SK-N-SH treated with all-trans-retinoic acid at 6 μM for 48 hours (cell line): Measurements from ENCODE around the gene DSE.

Experiments used
- ATAC-seq: fragments of 200-7000 bp; cut with Tn5 transposase; 3 replicates; pipeline ENCODE4 v1.9.1; 2020; ENCODE audit warnings: mild to moderate bottlenecking, moderate library complexity
- ARNTL ChIP-seq: fragments of 450-650 bp; formaldehyde crosslinking; IDR thresholded peaks from 2 replicates; pipeline ENCODE4 v1.5.0; 2020; ENCODE audit warnings: low read depth, mild to moderate bottlenecking, moderate library complexity, borderline replicate concordance
- CSDC2 ChIP-seq: fragments of 250-450 bp; sonication (Bioruptor Pico); IDR thresholded peaks from 2 replicates; pipeline ENCODE4 v1.5.0; 2020; ENCODE audit warnings: mild to moderate bottlenecking, moderate library complexity
- GLIS3 ChIP-seq: fragments of 250-450 bp; sonication (Bioruptor Pico); IDR thresholded peaks from 2 replicates; pipeline ENCODE4 v1.5.0; 2020; ENCODE audit warnings: mild to moderate bottlenecking, moderate library complexity
- ISL1 ChIP-seq: fragments of 250-450 bp; sonication (Bioruptor Pico); IDR thresholded peaks from 2 replicates; pipeline ENCODE4 v2.1.2; 2022; ENCODE audit warnings: mild to moderate bottlenecking, moderate library complexity
- OSR1 ChIP-seq: fragments of 250-450 bp; sonication (Bioruptor Pico); IDR thresholded peaks from 2 replicates; pipeline ENCODE4 v1.8.0; 2022; ENCODE audit warnings: moderate library complexity, mild to moderate bottlenecking, inconsistent platforms
- PPARA ChIP-seq: fragments of 250-450 bp; sonication (Bioruptor Pico); IDR thresholded peaks from 2 replicates; pipeline ENCODE4 v1.5.0; 2020; ENCODE audit warnings: mild to moderate bottlenecking, borderline replicate concordance
- RARB ChIP-seq: fragments of 250-450 bp; sonication (Bioruptor Pico); IDR thresholded peaks from 2 replicates; pipeline ENCODE4 v1.8.0; 2021; ENCODE audit warnings: mild to moderate bottlenecking, moderate library complexity
- SNAI2 ChIP-seq: fragments of 250-450 bp; sonication (Bioruptor Pico); IDR thresholded peaks from 2 replicates; pipeline ENCODE4 v1.5.0; 2020; ENCODE audit warnings: mild to moderate bottlenecking, moderate library complexity
- TCF4 ChIP-seq: fragments of 250-450 bp; sonication (Bioruptor Pico); IDR thresholded peaks from 2 replicates; pipeline ENCODE4 v1.8.0; 2021; ENCODE audit warnings: mild to moderate bottlenecking, moderate library complexity, borderline replicate concordance
- TOX ChIP-seq: fragments of 250-450 bp; sonication (Bioruptor Pico); IDR thresholded peaks from 2 replicates; pipeline ENCODE4 v1.8.0; 2021; ENCODE audit warnings: mild to moderate bottlenecking, moderate library complexity, borderline replicate concordance
- ZC3H10 ChIP-seq: fragments of 250-450 bp; sonication (Bioruptor Pico); IDR thresholded peaks from 2 replicates; pipeline ENCODE4 v1.5.1; 2021; ENCODE audit warnings: mild to moderate bottlenecking, moderate library complexity
- ZFP30 ChIP-seq: fragments of 450-650 bp; formaldehyde crosslinking; IDR thresholded peaks from 2 replicates; pipeline ENCODE4 v1.5.0; 2022; ENCODE audit warnings: mild to moderate bottlenecking, moderate library complexity
- ZNF565 ChIP-seq: fragments of 450-650 bp; formaldehyde crosslinking; conservative IDR thresholded peaks from 2 replicates; pipeline ENCODE4 v1.5.0; 2020; ENCODE audit warnings: low read depth, mild to moderate bottlenecking, moderate library complexity
- ZNF70 ChIP-seq: fragments of 450-650 bp; formaldehyde crosslinking; IDR thresholded peaks from 2 replicates; pipeline ENCODE4 v1.5.0; 2020; ENCODE audit warnings: mild to moderate bottlenecking, moderate library complexity
- ZNF8 ChIP-seq: fragments of 450-650 bp; formaldehyde crosslinking; IDR thresholded peaks from 2 replicates; pipeline ENCODE4 v1.5.0; 2020; ENCODE audit warnings: mild to moderate bottlenecking, moderate library complexity
- TF ChIP-seq, protein P1 (sequence below): fragments of 250-450 bp; sonication (Bioruptor Pico); IDR thresholded peaks from 2 replicates; pipeline ENCODE4 v1.8.0; 2020; ENCODE audit warnings: mild to moderate bottlenecking, moderate library complexity, borderline replicate concordance
- TF ChIP-seq, protein P2 (sequence below): fragments of 250-450 bp; sonication (Bioruptor Pico); IDR thresholded peaks from 2 replicates; pipeline ENCODE4 v1.5.0; 2020; ENCODE audit warnings: mild to moderate bottlenecking, moderate library complexity
- TF ChIP-seq, protein P3 (sequence below): fragments of 250-450 bp; sonication (Bioruptor Pico); IDR thresholded peaks from 2 replicates; pipeline ENCODE4 v1.5.1; 2021; ENCODE audit warnings: mild to moderate bottlenecking, moderate library complexity

DSE gene

DNA sequence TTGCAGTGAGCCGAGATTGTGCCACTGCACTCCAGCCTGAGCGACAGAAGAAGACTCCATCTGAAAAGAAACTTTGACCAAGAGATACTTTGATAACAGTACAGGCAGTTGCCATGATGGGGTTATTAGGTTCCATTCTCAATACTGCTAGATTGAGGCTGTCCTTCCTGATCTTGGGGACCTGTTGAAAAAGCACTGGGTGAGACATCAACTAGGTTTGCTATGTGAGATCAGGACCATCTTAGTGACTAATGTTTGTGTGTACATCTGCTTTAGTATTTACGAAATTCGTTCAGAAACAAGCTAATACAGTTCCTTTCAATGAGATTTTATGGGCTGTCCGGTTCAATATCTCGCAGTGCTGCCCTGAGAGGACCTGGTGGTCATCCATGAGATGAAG is 2.6 kb downstream of the DSE start:
- no peak for ATAC-seq
- no peak for TF ChIP-seq TOX (CRISPR knock-in tag)
- no peak for TF ChIP-seq GLIS3 (CRISPR knock-in tag)
- TF ChIP-seq OSR1 = no peak
- no peak for TF ChIP-seq SNAI2 (CRISPR knock-in tag)
- TF ChIP-seq, protein P1, sequence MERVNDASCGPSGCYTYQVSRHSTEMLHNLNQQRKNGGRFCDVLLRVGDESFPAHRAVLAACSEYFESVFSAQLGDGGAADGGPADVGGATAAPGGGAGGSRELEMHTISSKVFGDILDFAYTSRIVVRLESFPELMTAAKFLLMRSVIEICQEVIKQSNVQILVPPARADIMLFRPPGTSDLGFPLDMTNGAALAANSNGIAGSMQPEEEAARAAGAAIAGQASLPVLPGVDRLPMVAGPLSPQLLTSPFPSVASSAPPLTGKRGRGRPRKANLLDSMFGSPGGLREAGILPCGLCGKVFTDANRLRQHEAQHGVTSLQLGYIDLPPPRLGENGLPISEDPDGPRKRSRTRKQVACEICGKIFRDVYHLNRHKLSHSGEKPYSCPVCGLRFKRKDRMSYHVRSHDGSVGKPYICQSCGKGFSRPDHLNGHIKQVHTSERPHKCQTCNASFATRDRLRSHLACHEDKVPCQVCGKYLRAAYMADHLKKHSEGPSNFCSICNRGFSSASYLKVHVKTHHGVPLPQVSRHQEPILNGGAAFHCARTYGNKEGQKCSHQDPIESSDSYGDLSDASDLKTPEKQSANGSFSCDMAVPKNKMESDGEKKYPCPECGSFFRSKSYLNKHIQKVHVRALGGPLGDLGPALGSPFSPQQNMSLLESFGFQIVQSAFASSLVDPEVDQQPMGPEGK (CRISPR knock-in tag) = no peak
- no peak for TF ChIP-seq ZNF8 (CRISPR knock-in tag)

DNA sequence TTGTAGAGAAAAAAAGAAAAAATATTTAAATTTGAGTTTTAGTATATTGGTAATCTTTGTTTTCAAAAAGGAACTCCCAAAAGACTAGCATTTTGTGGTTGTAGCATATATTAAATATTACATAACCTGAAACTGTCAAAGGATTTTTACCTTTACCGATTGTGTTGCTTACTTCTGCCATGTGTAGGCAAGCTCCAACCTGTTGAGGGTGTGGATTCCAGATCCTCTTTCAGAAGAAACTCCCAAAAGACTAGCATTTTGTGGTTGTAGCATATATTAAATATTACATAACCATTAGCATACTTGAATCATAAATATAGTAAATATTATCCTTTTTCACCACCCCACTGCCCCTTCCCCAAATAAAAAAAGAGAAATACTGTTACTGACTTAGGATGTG is 3.2 kb downstream of the DSE start:
- no peak for ATAC-seq
- TF ChIP-seq ARNTL (CRISPR knock-in tag) (no peak), TCF4 (CRISPR knock-in tag) (no peak), ISL1 (no peak), ZC3H10 (CRISPR knock-in tag) (no peak), TOX (CRISPR knock-in tag) (no peak), ZFP30 (CRISPR knock-in tag) (no peak)
- TF ChIP-seq, protein P2, sequence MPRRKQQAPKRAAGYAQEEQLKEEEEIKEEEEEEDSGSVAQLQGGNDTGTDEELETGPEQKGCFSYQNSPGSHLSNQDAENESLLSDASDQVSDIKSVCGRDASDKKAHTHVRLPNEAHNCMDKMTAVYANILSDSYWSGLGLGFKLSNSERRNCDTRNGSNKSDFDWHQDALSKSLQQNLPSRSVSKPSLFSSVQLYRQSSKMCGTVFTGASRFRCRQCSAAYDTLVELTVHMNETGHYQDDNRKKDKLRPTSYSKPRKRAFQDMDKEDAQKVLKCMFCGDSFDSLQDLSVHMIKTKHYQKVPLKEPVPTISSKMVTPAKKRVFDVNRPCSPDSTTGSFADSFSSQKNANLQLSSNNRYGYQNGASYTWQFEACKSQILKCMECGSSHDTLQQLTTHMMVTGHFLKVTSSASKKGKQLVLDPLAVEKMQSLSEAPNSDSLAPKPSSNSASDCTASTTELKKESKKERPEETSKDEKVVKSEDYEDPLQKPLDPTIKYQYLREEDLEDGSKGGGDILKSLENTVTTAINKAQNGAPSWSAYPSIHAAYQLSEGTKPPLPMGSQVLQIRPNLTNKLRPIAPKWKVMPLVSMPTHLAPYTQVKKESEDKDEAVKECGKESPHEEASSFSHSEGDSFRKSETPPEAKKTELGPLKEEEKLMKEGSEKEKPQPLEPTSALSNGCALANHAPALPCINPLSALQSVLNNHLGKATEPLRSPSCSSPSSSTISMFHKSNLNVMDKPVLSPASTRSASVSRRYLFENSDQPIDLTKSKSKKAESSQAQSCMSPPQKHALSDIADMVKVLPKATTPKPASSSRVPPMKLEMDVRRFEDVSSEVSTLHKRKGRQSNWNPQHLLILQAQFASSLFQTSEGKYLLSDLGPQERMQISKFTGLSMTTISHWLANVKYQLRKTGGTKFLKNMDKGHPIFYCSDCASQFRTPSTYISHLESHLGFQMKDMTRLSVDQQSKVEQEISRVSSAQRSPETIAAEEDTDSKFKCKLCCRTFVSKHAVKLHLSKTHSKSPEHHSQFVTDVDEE = no peak

DNA sequence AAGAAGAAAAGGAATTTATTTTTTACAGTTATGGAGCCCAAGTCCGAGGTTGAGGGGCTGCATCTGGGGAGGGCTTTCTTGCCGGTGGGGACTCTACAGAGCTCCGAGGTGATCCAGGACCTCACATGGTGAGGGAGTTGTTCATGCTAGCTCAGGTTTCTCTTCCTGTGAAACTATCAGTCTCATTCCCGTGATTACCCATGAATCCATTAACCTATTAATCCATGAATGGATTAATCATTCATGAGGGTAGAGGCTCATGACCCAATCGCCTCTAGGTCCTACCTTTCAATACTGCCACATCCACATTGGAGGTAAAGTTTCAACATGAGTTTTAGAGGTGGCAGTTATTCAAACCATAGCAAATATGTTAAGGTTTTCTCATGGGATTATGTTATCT is 3.8 kb downstream of the DSE start:
- no peak for ATAC-seq
- no peak for TF ChIP-seq ZC3H10 (CRISPR knock-in tag)
- TF ChIP-seq, protein P3, sequence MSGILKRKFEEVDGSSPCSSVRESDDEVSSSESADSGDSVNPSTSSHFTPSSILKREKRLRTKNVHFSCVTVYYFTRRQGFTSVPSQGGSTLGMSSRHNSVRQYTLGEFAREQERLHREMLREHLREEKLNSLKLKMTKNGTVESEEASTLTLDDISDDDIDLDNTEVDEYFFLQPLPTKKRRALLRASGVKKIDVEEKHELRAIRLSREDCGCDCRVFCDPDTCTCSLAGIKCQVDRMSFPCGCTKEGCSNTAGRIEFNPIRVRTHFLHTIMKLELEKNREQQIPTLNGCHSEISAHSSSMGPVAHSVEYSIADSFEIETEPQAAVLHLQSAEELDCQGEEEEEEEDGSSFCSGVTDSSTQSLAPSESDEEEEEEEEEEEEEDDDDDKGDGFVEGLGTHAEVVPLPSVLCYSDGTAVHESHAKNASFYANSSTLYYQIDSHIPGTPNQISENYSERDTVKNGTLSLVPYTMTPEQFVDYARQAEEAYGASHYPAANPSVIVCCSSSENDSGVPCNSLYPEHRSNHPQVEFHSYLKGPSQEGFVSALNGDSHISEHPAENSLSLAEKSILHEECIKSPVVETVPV (CRISPR knock-in tag) = no peak
- TF ChIP-seq SNAI2 (CRISPR knock-in tag) = no peak
- TF ChIP-seq ZFP30 (CRISPR knock-in tag) = no peak
- TF ChIP-seq, protein P1 (CRISPR knock-in tag) = no peak
- no peak for TF ChIP-seq CSDC2 (CRISPR knock-in tag)
- no peak for TF ChIP-seq ZNF70 (CRISPR knock-in tag)
- TF ChIP-seq GLIS3 (CRISPR knock-in tag) = no peak
- TF ChIP-seq RARB (CRISPR knock-in tag) = no peak
- TF ChIP-seq ZNF565 (CRISPR knock-in tag) = no peak
- no peak for TF ChIP-seq OSR1
- TF ChIP-seq, protein P2 = no peak
- TF ChIP-seq TOX (CRISPR knock-in tag) = no peak

DNA sequence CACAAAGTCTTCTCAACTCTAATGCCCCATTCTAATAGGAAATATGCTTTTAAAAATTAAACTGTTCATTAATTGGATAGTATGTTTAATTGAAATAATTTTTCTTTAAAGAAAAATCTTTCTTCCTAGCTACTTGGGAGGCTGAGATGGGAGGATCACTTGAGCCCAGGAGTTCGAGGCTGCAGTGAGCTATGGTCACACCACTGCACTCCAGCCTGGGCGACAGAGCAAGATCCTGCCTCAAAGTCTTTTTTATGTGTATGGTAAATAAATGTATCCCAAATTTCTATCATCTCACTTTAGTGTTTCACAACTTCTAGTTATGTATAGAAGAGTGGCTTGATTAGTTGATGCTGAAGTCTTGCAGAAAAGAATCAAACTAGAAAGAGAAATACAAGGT is 4.5 kb downstream of the DSE start:
- ATAC-seq = no peak
- TF ChIP-seq ZNF8 (CRISPR knock-in tag) (no peak), ARNTL (CRISPR knock-in tag) (no peak), ZC3H10 (CRISPR knock-in tag) (no peak), ISL1 (no peak), OSR1 (no peak), TCF4 (CRISPR knock-in tag) (no peak), PPARA (CRISPR knock-in tag) (no peak), ZFP30 (CRISPR knock-in tag) (no peak)
- TF ChIP-seq, protein P3 (CRISPR knock-in tag) = no peak
